OCI-LY7 (cell line): ENCODE measurements around the gene CCDC159. TPM values are rescaled to one million over a fixed set of nuclear protein-coding genes. Genes with fewer than 3 reads are reported as not detected.

Experiments
- BruUV-seq: library from RNA; stranded (reverse); fragments of 400-500 nt; replicated peaks from 2 replicates; lab custom pipeline; 2021; lab: Mats Ljungman, UMichigan
- CTCF ChIA-PET: fragments of 300-600 bp; sonication (Branson Sonifier 250); formaldehyde crosslinking; loops from one replicate; lab custom pipeline; 2022; ENCODE audit warnings: antibody characterized with exemption; ENCODE audit not compliant: unreplicated experiment; lab: Charles Lee
- POLR2A ChIA-PET: fragments of 300-600 bp; sonication (Branson Sonifier 250); formaldehyde crosslinking; loops from one replicate; lab custom pipeline; 2022; ENCODE audit warnings: antibody characterized with exemption; lab: Charles Lee
- DNase-seq: peaks from one replicate; pipeline ENCODE4 v3.0.0-alpha.2; 2015; ENCODE audit warnings: low spot score
- H2AFZ ChIP-seq: fragments of 200-600 bp; sonication (generic), shearing (Covaris generic); 2 replicates; pipeline ENCODE4 v1.6.1; 2014; ENCODE audit warnings: mild to moderate bottlenecking, antibody characterized with exemption, low read length, moderate library complexity
- H3K27ac ChIP-seq: fragments of 200-600 bp; sonication (generic); 2 replicates; pipeline ENCODE4 v1.5.1; 2014; ENCODE audit warnings: mixed run types, low read depth, mild to moderate bottlenecking, moderate library complexity, low read length, inconsistent platforms; ENCODE audit not compliant: poor library complexity, severe bottlenecking
- H3K36me3 ChIP-seq: fragments of 200-600 bp; sonication (generic); 2 replicates; pipeline ENCODE4 v1.6.1; 2014; ENCODE audit warnings: mild to moderate bottlenecking, antibody characterized with exemption, low read length, moderate library complexity, mixed read lengths; ENCODE audit not compliant: insufficient read depth
- H3K4me1 ChIP-seq: fragments of 200-600 bp; sonication (generic); 2 replicates; pipeline ENCODE4 v1.5.1; 2014; ENCODE audit warnings: mild to moderate bottlenecking, low read length; ENCODE audit not compliant: insufficient read depth, poor library complexity, severe bottlenecking
- H3K4me2 ChIP-seq: fragments of 200-600 bp; sonication (generic); 2 replicates; pipeline ENCODE4 v1.6.1; 2014; ENCODE audit warnings: mild to moderate bottlenecking, low read length
- H3K4me3 ChIP-seq: fragments of 200-600 bp; sonication (generic); 2 replicates; pipeline ENCODE4 v1.5.1; 2014; ENCODE audit warnings: mild to moderate bottlenecking, low read depth, low read length; ENCODE audit not compliant: poor library complexity, severe bottlenecking
- H3K79me2 ChIP-seq: fragments of 200-600 bp; sonication (generic); 2 replicates; pipeline ENCODE4 v1.6.1; 2016; ENCODE audit warnings: low read depth, mild to moderate bottlenecking, low read length, moderate library complexity, mixed read lengths; ENCODE audit not compliant: insufficient read depth
- H3K9me2 ChIP-seq: fragments of 200-600 bp; sonication (generic); 2 replicates; pipeline ENCODE4 v1.6.1; 2016; ENCODE audit warnings: mild to moderate bottlenecking, low read length, mixed read lengths; ENCODE audit not compliant: insufficient read depth
- H3K9me3 ChIP-seq: fragments of 200-600 bp; sonication (generic); 2 replicates; pipeline ENCODE4 v1.6.1; 2014; ENCODE audit warnings: mild to moderate bottlenecking, mixed run types, low read length, mixed read lengths
- H4K20me1 ChIP-seq: fragments of 200-600 bp; sonication (generic); 2 replicates; pipeline ENCODE4 v1.6.1; 2014; ENCODE audit warnings: mild to moderate bottlenecking, antibody characterized with exemption, low read length, moderate library complexity, mixed read lengths; ENCODE audit not compliant: insufficient read depth
- CTCF ChIP-seq: fragments of 200-600 bp; sonication (generic); conservative IDR thresholded peaks from 2 replicates; pipeline ENCODE4 v1.5.1; 2014; ENCODE audit warnings: mild to moderate bottlenecking, antibody characterized with exemption, low read length, moderate library complexity, mixed read lengths
- EZH2phosphoT487 ChIP-seq: fragments of 200-600 bp; sonication (generic); IDR thresholded peaks from 2 replicates; pipeline ENCODE4 v1.6.1; 2018; ENCODE audit warnings: low read depth, borderline replicate concordance, mild to moderate bottlenecking, mixed run types, antibody characterized with exemption, low read length, moderate library complexity, mixed read lengths
- intact Hi-C: fragments of 100-400 bp; cut with micrococcal nuclease; formaldehyde crosslinking; loops from one replicate; pipeline ENCODE4 v1.10.0; 2022; ENCODE audit not compliant: unreplicated experiment
- total RNA-seq, 2 experiments: library from RNA; depleted of rRNA in 1 of 2; stranded (reverse); fragments of >200 nt in 1 of 2; shearing (Covaris generic) in 1 of 2; gene quantifications; 2 replicates each; pipeline ENCODE4 v1.2.3, GENCODE V29; 2014 to 2022

CCDC159 gene
- total RNA-seq, 2 experiments from 2014 or later, result 13.3 to 18.9 TPM

- no peaks in the 10 kb centered on the region for H4K20me1 ChIP-seq
- no peaks in the 10 kb centered on the region for H3K79me2 ChIP-seq
- no peak overlapping the region for H3K27ac ChIP-seq
- no peaks in the 10 kb centered on the region for H3K36me3 ChIP-seq
- intact Hi-C loops, result no loop called here
- no TSS peak for BruUV-seq
- no peaks in the 10 kb centered on the region for H3K9me2 ChIP-seq
- POLR2A ChIA-PET, result interaction anchor here (1.4 kb wide), 1 partner anchor 32 kb away, joined by 4 read pairs; no protein-coding TSS in a partner anchor
- H3K9me3 ChIP-seq, result no peaks in the 10 kb centered on the region
- H3K4me2 ChIP-seq, result no peak overlapping the region
- H2AFZ ChIP-seq, result no peak overlapping the region
- H3K4me3 ChIP-seq, result no peak overlapping the region
- CTCF ChIA-PET, result no interaction called here
- DNase-seq, result no peak
- H3K4me1 ChIP-seq, result peaks cover 13% of the 10 kb centered on the region
- TF ChIP-seq EZH2phosphoT487 (no peak), CTCF (no peak)
These were observed 44.0 kb downstream of the CCDC159 start for GRCh38 chr19:11390359-11390758.

GRCh38 chr19:11390933-11391680 lies 44.8 kb downstream of the CCDC159 start:
- ChIA-PET POLR2A (interaction anchor here (1.0 to 1.4 kb wide), 2 partner anchors 16 to 31 kb away, joined by 4 read pairs; partner anchors contain the start of gene SWSAP1), CTCF (interaction anchor here (1.1 kb wide), 1 partner anchor 9 kb away, joined by 8 read pairs; no protein-coding TSS in a partner anchor)
- Histone ChIP-seq H3K4me2 (no peak overlapping the region), H3K36me3 (no peaks in the 10 kb centered on the region), H3K9me3 (no peaks in the 10 kb centered on the region), H4K20me1 (no peaks in the 10 kb centered on the region), H2AFZ (no peak overlapping the region), H3K9me2 (no peaks in the 10 kb centered on the region), H3K4me1 (peaks cover 13% of the 10 kb centered on the region), H3K4me3 (no peak overlapping the region), H3K79me2 (no peaks in the 10 kb centered on the region), H3K27ac (no peak overlapping the region)
- intact Hi-C loops, result no loop called here
- DNase-seq, result no peak
- no TSS peak for BruUV-seq
- TF ChIP-seq CTCF (no peak), EZH2phosphoT487 (no peak)

- Histone ChIP-seq H3K27ac (no peak overlapping the region), H3K4me1 (no peaks in the 10 kb centered on the region)
- DNase-seq, result no peak
These were observed 50.8 kb downstream of the CCDC159 start for GRCh38 chr19:11397089-11397610.

More at GRCh38 chr19:11397089-11397610, 50.8 kb downstream of the CCDC159 start:
- H3K4me3 ChIP-seq, result no peak overlapping the region
- intact Hi-C loops, result no loop called here
- H3K79me2 ChIP-seq, result no peaks in the 10 kb centered on the region
- CTCF ChIA-PET, result no interaction called here
- no peaks in the 10 kb centered on the region for H3K9me3 ChIP-seq
- BruUV-seq, result no TSS peak
- H3K4me2 ChIP-seq, result no peak overlapping the region
- no peaks in the 10 kb centered on the region for H3K9me2 ChIP-seq
- TF ChIP-seq CTCF (no peak), EZH2phosphoT487 (no peak)
- H2AFZ ChIP-seq, result no peak overlapping the region
- no peaks in the 10 kb centered on the region for H4K20me1 ChIP-seq
- POLR2A ChIA-PET, result no interaction called here
- no peaks in the 10 kb centered on the region for H3K36me3 ChIP-seq
